ENCODE data around the gene PC. TPM values are rescaled to one million over a fixed set of nuclear protein-coding genes. Genes with fewer than 3 reads are reported as not detected.

Gene PC
- total and polyA plus RNA-seq, 9 of the 15 experiments (the other 6 are each of a cell fraction or from before 2014, with no cell fraction given) = 0.94 to 38.0 (median 8.7) TPM

- TF ChIP-seq DMBX1 (CRISPR knock-in tag; IDR thresholded peaks at IDR 0.05; ENCODE audit: borderline replicate concordance) (peak; percentile 54; the same call in 1 of the 2 replicates), ELF4 (CRISPR knock-in tag; IDR thresholded peaks at IDR 0.05) (0 out of 2 replicates have a peak, but pooled peaks have one; percentile 8), ZNF75A (CRISPR knock-in tag; IDR thresholded peaks at IDR 0.05) (no peak), ZNF696 (CRISPR knock-in tag; conservative IDR thresholded peaks at IDR 0.05) (no peak), ZSCAN29 (IDR thresholded peaks at IDR 0.05) (no peak), TEAD4 (IDR thresholded peaks at IDR 0.05; ENCODE audit: low read length) (peak; percentile 56), TEAD4 (CRISPR knock-in tag; IDR thresholded peaks at IDR 0.05; ENCODE audit: borderline replicate concordance) (no peak), SMARCB1 (IDR thresholded peaks at IDR 0.05; ENCODE audit: insufficient read length, low read depth) (peak; percentile 56), MCM5 (IDR thresholded peaks at IDR 0.05; ENCODE audit: low read depth) (no peak), ZNF561 (CRISPR knock-in tag; conservative IDR thresholded peaks at IDR 0.05) (no peak), BDP1 (IDR thresholded peaks at IDR 0.05; ENCODE audit: insufficient read depth, insufficient read length) (no peak), SRF (CRISPR knock-in tag; IDR thresholded peaks at IDR 0.05) (peak in 1 of 2 experiments; percentile 16; a peak in 1 of 4 replicates), ZBTB5 (IDR thresholded peaks at IDR 0.05) (no peak), FOXK1 (CRISPR knock-in tag; IDR thresholded peaks at IDR 0.05; ENCODE audit: borderline replicate concordance) (no peak), POLR2B (IDR thresholded peaks at IDR 0.05; ENCODE audit: low read depth, partially characterized antibody) (peak; percentile 36), ZNF140 (CRISPR knock-in tag; IDR thresholded peaks at IDR 0.05) (no peak)
Measured at GRCh38 chr11:66891851-66892660, 66.1 kb downstream of the PC start (continued).
